ENCODE measurements around the gene PHLDB3.

The PHLDB3 gene

DNA sequence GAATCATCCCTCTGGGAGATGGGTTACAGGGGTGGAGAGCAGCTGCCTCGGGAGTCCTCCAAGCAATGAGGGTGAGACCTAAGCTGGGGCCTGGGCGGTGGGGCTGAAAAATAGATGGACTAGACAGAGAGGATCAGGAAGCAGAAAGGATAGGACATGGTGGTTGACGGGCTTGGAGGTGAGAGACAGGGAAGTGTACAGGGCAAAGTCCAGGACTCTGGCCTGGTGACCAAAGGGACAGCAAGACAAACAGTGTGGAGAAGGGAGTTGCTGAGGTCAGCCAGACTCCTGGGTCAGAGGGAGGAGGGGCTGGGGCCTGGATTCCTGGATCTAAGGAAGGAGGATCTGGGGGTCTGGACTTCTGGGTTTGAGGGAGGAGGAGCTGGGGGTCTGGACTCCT lies 5.5 kb downstream of the PHLDB3 start:
- DNase-seq (ENCODE audit: low read depth, low spot score) = no peak

DNA sequence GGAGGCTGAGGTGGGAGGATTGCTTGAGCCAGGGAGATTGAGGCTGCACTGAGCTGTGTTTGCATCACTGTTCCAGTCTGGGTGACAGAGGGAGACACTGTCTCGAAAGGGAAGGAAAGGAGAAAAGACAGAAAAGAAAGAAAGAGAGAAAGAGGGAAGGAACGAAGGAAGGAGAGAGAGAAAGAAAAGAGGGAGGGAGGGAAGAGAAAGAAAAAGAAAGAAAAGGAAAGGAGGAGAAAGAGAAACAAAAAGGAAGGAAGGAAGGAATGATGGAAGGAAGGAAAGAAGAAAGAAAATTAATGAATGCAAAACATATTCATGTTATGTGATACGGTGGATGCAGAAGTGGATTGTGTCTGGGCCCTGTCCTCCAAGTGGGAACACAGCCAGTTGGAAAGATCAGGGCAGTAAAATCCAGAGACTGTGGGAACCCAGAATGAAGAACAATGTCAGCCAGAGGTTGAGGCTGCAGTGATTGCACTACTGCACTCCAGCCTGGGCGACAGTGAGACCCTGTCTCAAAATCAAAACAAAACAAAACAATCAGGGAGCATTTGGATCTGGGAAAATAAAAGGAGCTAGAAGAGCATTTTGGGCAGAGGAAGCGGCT lies 6.2 kb downstream of the PHLDB3 start:
- DNase-seq (ENCODE audit: low read depth, low spot score) = no peak

DNA sequence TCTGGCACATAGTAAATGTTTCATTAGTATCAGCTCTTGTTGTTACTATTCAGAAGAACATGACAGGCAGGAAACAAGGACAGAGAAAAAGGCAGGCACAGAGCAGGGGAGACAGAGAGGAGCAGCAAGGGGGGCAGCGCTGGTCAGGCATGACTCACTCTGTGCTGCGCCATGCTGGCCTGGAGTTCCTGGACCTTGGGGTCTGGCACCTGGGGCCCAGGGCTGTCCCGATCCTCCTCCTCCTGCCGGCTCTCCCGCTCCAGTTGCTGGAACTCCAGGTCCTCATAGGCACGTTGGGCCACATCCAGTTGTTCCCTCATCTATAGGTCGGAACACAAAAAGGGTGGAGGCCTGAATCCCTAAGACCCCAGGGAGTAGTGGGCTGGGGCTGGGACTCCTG lies 7.6 kb downstream of the PHLDB3 start:
- no peak for DNase-seq (ENCODE audit: low read depth, low spot score)

DNA sequence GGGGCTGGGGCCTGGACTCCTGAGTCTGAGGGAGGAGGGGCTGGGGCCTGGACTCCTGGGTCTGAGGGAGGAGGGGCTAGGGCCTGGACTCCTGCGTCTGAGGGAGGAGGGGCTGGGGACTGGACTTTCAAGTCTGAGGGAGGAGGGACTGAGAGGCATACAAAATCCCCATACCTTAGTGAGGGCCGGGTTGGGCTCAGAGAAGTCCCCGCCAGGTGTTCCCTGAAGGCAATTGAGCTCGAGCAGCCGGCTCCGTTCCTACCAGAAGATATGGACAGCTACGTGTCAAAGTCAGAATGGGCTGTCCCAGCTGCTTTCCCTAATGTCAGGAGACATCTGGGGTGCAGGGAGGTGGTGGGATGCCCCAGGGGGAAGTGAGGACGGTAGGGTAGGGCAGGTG lies 9.5 kb downstream of the PHLDB3 start:
- DNase-seq (ENCODE audit: low read depth, low spot score) = peak; percentile 74

DNA sequence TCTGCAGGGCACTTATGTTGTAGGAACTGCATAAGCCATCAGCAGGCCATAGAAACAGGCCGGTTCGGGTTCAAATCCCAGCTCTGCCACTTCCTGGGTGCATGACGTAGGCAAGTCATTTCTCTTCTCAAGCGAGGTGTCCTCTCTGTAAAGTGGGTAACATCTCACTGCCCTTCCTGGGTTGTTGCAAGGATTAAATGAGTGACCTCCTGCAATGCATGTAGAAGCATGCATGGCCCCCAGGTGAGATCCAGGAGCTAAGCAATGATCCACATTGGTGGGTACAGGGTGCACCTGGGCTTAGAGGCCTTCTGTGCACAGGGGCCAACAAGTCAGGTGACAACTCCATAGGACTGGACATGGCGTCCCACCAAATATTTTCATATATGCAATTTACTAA lies 13.8 kb downstream of the PHLDB3 start:
- no peak for DNase-seq (ENCODE audit: low read depth, low spot score)

DNA sequence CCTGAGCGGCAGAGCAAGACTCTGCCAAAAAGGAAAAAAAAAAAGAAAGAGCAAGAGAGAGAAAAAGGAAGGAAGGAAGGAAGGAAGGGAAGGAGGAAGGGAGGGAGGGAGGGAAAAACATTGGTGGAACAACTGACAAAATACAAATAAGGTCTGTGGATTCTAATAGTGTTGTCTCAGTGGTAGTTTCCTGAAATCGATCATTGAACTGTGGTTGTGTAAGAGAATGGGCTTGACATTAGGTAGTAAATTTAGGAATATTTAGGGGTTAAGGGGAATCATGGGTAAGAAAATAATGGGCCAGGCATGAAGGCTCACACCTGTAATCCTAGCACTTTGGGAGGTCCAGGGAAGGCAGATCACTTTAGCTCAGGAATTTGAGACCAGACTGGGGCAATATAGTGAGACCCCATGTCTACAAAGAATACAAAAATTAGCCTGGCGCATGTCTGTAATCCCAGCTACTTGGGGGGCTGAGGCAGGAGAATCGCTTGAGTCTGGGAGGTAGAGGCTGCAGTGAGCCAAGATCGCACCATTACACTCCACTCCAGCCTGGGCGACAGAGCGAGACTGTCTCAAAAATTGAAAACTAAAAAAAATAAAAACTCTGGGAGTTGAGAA lies 14.5 kb downstream of the PHLDB3 start:
- no peak for DNase-seq (ENCODE audit: low read depth, low spot score)

DNA sequence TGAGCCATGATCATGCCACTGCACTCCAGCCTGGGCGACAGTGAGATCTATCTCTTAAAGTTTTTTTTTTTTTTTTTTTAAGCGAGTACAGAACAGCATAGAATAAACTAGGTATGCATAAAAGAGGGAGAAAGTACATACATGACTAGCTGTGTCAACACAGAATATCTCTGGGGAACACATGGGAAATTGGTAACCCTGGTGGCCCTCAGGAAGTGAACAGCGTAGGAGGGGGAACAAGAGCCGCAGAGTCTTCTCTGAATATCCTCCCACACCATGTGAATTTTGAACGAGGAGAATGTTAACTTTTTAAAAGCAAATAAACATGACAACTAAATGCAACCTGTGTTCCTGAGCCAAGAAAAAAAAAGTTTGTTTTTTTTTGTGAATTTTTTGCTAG lies 15.2 kb downstream of the PHLDB3 start:
- DNase-seq (ENCODE audit: low read depth, low spot score) = no peak

DNA sequence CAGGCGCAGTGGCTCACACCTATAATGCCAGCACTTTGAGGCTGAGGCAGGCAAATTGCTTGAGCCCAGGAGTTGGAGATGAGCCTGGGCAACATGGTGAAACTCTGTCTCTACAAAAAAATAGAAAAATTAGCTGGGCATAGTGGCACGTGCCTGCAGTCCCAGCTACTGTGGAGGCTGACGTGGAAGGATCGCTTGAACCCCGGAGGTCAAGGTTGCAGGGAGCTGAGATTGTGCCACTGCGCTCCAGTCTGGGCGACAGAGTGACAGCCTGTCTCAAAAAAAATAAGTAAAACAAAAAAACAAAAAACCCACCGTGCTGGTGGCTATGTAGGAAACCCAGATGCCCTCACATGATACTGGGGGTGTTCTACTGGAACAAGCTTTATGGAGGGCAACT lies 16.4 kb downstream of the PHLDB3 start:
- DNase-seq (ENCODE audit: low read depth, low spot score) = no peak

DNA sequence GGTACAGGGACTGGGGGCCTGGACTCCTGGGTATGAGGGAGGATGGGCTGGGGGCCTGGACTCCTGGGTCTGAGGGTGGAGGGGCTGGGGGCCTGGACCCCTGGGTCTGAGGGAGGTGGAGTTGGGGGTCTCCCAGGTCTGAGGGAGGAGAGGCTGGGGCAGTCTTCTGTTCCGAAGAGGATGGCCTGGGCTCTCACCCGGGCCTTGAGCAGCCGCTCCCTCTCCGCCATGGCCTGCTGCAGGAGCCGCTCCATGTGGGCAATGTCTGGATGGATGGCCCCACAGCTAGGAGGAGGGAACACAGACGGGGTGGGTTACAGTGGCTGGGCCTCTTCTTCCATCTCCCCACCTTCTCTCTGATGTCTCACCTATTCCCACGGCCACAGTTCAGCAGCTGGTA lies 18.1 kb downstream of the PHLDB3 start:
- no peak for DNase-seq (ENCODE audit: low read depth, low spot score)

DNA sequence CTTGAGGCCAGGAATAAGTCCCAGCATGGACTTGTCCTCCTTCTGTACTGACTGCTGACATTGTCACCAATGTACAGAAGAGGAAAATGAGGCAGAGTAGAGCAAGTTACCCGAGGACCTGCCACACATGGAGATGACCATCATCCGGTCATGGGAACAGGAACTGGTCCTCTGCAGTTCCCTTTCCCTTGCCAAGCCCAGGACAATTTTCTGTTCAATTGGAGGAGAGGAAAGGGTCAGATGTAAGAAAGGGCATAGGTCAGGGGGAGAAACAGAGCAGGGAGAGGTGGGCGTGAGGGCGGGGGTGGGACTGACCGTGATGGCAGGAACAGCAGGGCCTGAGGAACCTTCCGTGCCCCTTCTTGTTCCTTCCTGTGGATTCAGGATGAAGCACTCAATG lies 18.6 kb downstream of the PHLDB3 start:
- no peak for DNase-seq (ENCODE audit: low read depth, low spot score)

DNA sequence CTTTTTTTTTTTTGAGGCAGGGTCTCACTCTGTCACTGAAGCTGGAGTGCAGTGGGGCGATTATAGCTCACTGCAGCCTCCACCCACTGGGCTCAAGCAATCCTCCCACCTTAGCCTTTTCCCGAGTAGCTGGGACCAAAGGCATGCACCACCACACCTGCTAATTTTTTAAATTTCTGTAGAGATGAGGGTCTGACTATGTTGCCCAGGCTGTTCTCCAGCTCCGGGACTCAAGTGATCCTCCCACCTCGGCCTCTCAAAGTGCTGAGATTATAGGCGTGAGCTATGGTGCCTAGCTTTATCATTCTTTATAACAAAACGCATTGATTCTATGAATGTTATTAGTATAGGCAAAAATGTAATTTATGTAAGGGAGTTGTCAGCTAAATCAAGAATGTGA lies 21.3 kb downstream of the PHLDB3 start:
- DNase-seq (ENCODE audit: low read depth, low spot score) = no peak

DNA sequence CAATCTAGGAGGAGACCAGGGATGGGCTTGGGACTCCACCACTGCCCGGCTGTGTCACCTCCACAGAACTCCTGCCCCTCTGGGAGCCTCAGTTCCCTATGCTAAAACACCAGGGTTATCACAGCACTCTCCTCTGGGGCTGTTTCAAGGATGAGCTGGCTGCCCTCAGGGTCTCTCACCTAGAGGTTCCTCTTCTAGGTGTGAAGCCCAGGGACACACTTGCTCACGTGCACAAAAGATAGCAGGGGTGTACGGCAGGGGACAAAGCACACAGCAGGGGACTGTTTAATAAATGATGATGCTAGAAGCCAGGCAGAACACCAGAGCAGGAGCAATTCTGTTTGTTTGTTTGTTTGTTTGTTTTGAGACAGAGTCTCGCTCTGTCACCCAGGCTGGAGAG lies 22.4 kb downstream of the PHLDB3 start:
- DNase-seq (ENCODE audit: low read depth, low spot score) = peak; percentile 34

DNA sequence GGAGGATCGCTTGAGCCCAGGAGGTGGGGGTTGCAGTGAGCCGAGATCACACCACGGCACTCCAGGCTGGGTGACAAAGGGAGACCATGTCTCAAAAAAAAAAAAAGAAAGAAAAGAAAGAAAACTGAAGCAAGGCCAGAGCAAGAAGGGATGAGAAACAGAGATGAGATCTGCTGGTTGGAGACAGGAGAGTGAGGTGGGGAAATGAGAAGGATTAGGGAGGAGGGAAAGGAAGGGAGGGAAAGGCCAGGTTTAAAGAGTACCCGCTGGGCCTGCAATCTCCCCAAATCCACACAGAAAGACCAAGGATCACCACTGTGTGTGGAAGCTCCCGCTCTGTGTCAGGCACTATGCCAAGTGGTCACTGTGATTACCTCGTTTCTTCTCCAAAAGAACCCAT lies 22.8 kb downstream of the PHLDB3 start:
- no peak for DNase-seq (ENCODE audit: low read depth, low spot score)

DNA sequence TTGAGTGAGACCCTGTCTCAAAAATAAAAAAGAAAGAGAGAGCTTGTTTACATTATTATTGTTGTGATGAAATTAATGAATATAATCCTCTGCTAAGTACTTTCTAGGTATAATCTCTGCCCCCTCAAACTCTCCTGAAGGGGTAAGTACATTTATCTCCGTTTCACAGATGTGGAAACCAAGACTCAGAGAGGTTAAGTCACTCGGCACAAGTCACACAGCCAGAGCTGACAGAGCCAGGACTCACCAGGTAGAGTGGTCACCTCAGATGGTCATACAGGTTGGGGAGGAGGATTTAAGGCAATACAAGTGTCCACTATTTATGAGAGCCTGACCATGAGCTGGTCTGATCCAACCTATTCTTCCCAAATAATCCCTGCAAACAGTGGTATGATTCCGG lies 24.0 kb downstream of the PHLDB3 start:
- DNase-seq (ENCODE audit: low read depth, low spot score) = no peak

DNA sequence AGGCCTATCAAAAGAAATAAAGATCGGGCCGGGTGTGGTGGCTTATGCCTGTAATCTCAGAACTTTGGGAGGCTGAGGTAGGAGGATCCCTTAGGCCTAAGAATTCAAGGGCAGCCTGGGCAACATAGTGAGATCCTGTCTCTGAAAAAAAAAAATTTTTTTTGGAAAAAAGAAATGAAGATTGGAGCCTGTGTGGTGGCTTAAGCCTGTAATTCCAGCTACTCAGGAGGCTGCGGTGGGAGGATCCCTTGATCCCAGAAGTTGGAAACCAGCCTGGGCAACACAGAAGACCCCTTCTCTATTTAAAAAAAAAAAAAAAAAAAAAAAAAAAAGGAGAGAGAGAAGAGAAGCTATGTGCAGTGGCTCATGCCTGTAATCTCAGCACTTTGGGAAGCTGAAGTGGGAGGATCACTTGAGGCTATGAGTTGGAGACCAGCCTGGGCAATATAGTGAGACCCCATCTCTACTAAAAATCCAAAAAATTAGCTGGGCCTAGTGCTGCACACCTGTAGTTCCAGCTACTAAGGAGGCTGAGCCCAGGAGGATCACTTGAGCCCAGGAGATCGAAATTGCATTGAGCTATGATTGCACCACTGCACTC lies 24.5 kb downstream of the PHLDB3 start:
- DNase-seq (ENCODE audit: low read depth, low spot score) = no peak

DNA sequence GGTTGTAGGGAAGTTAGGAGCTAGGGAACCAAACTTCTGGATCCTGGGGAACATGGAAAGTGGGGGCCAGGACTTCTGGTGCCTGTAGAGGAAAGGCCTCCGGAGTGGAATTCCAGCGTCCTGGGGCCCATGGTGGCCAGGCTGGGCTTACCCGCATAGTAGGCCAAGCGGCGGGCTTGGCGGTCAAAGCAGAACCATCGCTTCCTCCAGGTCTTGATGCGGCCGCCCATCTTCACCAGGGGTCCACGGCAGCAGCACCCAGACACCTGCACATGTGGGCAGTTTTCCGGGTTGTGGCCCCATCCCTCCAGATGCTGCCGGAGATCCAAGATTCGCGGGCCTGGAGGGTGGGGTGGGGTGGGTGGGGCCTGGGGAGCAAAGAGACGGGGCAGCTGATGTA lies 25.3 kb downstream of the PHLDB3 start:
- no peak for DNase-seq (ENCODE audit: low read depth, low spot score)

DNA sequence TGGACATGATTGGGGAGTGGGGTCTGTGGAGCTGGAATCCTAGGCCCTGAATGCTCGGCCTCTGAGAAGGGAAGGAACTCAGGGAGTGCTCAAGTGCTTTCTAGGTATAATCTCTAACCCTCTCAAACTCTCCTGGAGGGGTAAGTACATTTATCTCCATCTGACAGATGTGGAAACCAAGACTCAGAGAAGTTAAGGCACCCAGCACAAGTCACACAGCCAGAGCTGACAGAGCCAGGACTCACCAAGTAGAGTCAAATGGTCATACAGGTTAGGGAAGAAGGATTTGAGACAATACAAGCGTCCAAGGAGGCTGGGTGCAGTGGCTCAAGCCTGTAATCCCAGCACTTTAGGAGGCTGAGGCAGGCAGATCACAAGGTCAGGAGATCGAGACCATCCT lies 26.2 kb downstream of the PHLDB3 start:
- no peak for DNase-seq (ENCODE audit: low read depth, low spot score)

DNA sequence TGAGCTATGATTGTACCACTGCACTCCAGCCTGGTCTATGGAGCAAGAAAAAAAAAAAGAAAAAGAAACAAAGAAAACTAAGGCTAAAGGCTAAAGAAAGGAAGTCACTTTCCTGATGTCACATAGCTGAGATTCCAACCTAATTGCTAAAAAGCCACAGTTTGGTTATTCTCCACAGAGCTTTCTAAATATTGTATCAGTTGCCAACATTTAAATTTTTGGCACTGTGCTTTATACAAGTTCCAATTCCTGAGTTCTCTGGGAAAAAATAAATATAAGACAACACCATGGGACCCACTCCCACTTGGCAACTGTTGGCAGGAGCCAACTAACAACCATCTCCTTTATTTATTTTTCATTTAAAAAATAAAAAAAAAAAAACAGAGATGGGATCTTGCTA lies 27.9 kb downstream of the PHLDB3 start:
- no peak for DNase-seq (ENCODE audit: low read depth, low spot score)

DNA sequence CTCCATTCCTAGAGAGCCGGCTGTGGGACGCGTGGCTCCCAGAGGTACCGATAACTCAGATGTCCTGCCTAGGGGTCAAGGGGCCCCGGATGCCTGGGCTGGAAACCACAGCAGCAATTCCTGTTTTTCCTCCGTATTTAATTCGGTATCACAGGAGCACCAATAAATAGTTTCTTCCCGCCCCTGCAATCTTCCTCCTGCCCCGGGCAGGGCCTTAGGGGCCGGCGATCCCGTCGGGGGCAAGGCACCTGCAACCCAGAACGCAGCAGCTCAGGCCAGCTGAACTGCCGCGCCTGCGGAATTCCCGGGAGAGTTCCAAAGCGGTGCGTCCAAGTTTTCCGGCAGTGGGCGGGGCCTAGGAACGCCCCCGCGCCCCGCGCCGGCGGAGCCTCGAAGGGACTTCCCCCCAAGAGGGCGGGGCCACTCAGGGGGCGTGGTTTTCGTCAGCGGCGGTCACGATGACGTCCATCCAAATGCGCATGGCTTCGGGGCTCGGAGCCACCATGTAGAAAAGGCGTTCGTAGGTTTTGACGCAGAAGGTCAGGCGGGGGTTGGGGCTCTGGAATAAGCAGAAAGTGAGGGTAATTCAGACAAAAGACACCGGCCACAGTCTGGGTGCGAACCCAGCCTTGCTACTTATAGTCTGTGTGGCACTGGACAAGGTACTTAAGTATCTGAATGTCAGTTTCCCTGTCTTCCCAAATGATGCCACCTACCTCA lies 29.4 kb downstream of the PHLDB3 start:
- peak; percentile 97 for DNase-seq (ENCODE audit: low read depth, low spot score)

DNA sequence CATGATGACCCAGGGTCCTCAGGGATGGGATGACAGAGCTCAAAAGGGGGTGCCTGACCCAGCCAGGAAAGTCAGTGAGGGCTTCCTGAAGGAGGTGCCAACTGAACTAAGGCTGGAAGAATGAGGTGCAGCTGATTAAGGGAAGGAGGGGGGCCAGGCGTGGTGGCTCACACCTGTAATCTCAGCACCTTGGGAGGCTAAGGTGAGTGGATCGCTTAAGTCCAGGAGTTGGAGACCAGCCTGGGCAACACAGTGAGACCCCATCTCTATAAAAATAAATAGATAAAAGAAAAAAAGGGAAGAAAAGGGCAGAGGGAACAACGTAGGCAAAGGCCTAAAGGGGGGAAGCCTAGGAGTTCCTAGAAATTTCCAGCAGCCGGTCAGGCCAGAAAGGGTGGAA lies 30.1 kb downstream of the PHLDB3 start:
- DNase-seq (ENCODE audit: low read depth, low spot score) = no peak

DNA sequence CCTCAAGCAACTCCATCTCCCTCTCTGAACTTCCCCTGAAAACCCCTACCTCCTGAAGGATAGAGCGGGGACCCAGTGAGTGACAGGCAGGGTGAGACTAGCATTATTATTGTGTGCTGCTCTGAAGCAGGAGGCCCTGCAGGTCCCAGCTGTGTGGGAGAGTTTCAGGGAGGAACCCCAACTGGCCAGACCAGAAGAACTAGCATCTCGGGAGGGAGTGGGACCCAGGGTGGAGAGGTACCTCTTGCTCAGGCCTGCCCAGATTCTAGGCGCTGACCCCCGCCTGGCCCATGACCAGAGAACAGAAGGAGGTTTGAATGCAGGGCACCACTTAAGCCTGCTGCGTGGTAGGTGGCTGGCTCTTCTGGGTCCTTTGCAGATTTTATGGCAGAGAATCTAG lies 33.5 kb downstream of the PHLDB3 start:
- no peak for DNase-seq (ENCODE audit: low read depth, low spot score)

DNA sequence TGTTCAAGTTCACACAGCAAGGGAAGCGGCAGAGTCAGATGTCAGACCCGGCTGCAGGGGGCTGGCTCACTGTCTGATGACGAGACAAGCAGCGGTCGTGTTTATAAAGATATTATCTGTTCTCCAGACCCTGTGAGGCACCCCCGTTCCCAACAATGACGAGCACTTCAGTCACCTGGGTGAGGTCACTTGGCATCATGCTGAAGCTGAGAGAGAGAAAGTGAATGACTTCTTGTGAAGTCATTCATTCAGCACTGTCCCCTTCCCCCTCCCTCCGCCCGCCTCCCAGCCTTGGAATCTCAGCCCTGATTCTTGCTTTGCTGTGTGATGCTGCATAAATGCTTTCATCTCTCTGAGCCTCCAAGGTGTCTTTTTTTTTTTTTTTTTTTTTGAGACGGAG lies 34.3 kb downstream of the PHLDB3 start:
- DNase-seq (ENCODE audit: low read depth, low spot score) = no peak

DNA sequence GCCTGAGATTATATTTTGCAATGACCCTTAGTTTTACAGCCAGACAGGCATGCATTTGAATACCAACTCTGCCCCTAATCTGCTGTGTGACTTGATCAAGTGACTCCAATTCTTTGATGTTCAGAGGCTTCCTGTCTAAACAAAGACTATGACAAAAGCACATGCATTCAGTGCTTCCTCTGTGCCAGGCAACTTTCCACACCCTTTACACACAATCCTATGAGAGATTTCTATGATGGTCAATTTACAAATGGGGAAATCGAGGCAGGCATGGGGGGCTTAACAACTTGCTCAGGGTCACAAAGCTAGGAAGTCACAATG lies 35.4 kb downstream of the PHLDB3 start:
- no peak for DNase-seq (ENCODE audit: low read depth, low spot score)

Measured in ELF-1 (cell line).